SK-N-SH (cell line): ENCODE measurements around the gene PTPN23. TPM values are rescaled to one million over a fixed set of nuclear protein-coding genes. Genes with fewer than 3 reads are reported as not detected.

ENCODE experiments used
- CTCF ChIA-PET: fragments of 300-600, 350-600 bp; formaldehyde crosslinking; extraction: SDS; loops from one replicate; lab custom pipeline; 2021; lab: Yijun Ruan, JAX
- POLR2A ChIA-PET: fragments of 350-600 bp; sonication (Branson Sonifier 250); formaldehyde crosslinking; extraction: SDS; loops from one replicate; lab custom pipeline; 2020; ENCODE audit warnings: antibody characterized with exemption, inconsistent platforms; lab: Yijun Ruan, JAX
- DNase-seq: peaks from one replicate; pipeline ENCODE4 v3.0.0; 2012
- H2AFZ ChIP-seq: fragments of 200-600 bp; sonication (generic); 2 replicates; pipeline ENCODE4 v1.8.1; 2016; ENCODE audit warnings: antibody characterized with exemption, mild to moderate bottlenecking, low read depth
- H3F3A ChIP-seq: fragments of 200-600 bp; sonication (generic); replicated peaks from 2 replicates; pipeline ENCODE3; 2016; ENCODE audit warnings: antibody characterized with exemption, mild to moderate bottlenecking; ENCODE audit not compliant: insufficient read depth
- H3K27ac ChIP-seq, 2 experiments: fragments of 200-500 bp in 1 of 2; fragments of 200-600 bp in 1 of 2; sonication (Bioruptor generic) in 1 of 2; sonication (generic), shearing (Covaris generic) in 1 of 2; 2 replicates each; pipeline versions ENCODE4 v1.5.1 to v1.6.1; 2014 to 2016; ENCODE audit warnings: low read depth in 2 of 2, inconsistent platforms in 1 of 2, low read length in 1 of 2, mild to moderate bottlenecking in 1 of 2, mixed read lengths in 1 of 2
- H3K27me3 ChIP-seq: fragments of 200-600 bp; sonication (generic), shearing (Covaris generic); 2 replicates; pipeline ENCODE4 v1.6.1; 2016; ENCODE audit warnings: mixed run types; ENCODE audit not compliant: insufficient read depth
- H3K36me3 ChIP-seq, 2 experiments: fragments of 200-500 bp in 1 of 2; fragments of 200-600 bp in 1 of 2; sonication (Bioruptor generic) in 1 of 2; sonication (generic) in 1 of 2; replicated peaks in 1 of 2; 2 replicates each; pipeline versions ENCODE3 to v1.5.1; 2014 to 2016; ENCODE audit warnings: low read length in 1 of 2, mild to moderate bottlenecking in 1 of 2; ENCODE audit not compliant: insufficient read depth in 2 of 2, control insufficient read depth in 1 of 2
- H3K4me1 ChIP-seq, 2 experiments: fragments of 200-500 bp in 1 of 2; fragments of 200-600 bp in 1 of 2; sonication (Bioruptor generic) in 1 of 2; sonication (generic), shearing (Covaris generic) in 1 of 2; 2 replicates each; pipeline versions ENCODE4 v1.5.1 to v1.6.1; 2014 to 2016; ENCODE audit warnings: low read depth in 1 of 2, low read length in 1 of 2, mixed run types in 1 of 2; ENCODE audit not compliant: insufficient read depth in 2 of 2, control insufficient read depth in 1 of 2
- H3K4me2 ChIP-seq: fragments of 200-600 bp; sonication (generic), shearing (Covaris generic); 2 replicates; pipeline ENCODE4 v1.6.1; 2017; ENCODE audit warnings: mixed run types
- H3K4me3 ChIP-seq, 2 experiments: fragments of 200-500 bp in 1 of 2; fragments of 200-600 bp in 1 of 2; sonication (Bioruptor generic) in 1 of 2; sonication (generic), shearing (Covaris generic) in 1 of 2; 2 replicates each; pipeline versions ENCODE4 v1.5.1 to v1.8.1; 2014 to 2016; ENCODE audit warnings: low read depth in 2 of 2, inconsistent platforms in 1 of 2, low read length in 1 of 2, mild to moderate bottlenecking in 1 of 2, mixed read lengths in 1 of 2, moderate library complexity in 1 of 2
- H3K79me2 ChIP-seq: fragments of 200-600 bp; sonication (generic); 2 replicates; pipeline ENCODE4 v1.8.1; 2017; ENCODE audit warnings: mild to moderate bottlenecking; ENCODE audit not compliant: insufficient read depth
- H3K9ac ChIP-seq: fragments of 200-600 bp; sonication (generic); 2 replicates; pipeline ENCODE4 v1.6.1; 2017; ENCODE audit warnings: mixed run types
- H3K9me2 ChIP-seq: fragments of 200-600 bp; sonication (generic); 2 replicates; pipeline ENCODE4 v1.6.1; 2017; ENCODE audit warnings: mixed run types
- H3K9me3 ChIP-seq: fragments of 200-600 bp; sonication (generic); 2 replicates; pipeline ENCODE4 v1.6.1; 2017; ENCODE audit warnings: mixed run types, mild to moderate bottlenecking, moderate library complexity
- H4K20me1 ChIP-seq: fragments of 200-600 bp; sonication (generic); 2 replicates; pipeline ENCODE4 v1.6.1; 2017; ENCODE audit warnings: mild to moderate bottlenecking, mixed run types; ENCODE audit not compliant: insufficient read depth
- EP300 ChIP-seq, 2 experiments: IDR thresholded peaks; 2 replicates each; pipeline versions ENCODE4 v1.4.0 to v1.6.1; 2012; ENCODE audit warnings: borderline replicate concordance in 1 of 2, low read depth in 1 of 2, low read length in 1 of 2
- EZH2phosphoT487 ChIP-seq: fragments of 200-600 bp; sonication (generic); IDR thresholded peaks from 2 replicates; pipeline ENCODE4 v1.6.1; 2017; ENCODE audit warnings: low read depth, mixed run types, mild to moderate bottlenecking, antibody characterized with exemption, moderate library complexity, borderline replicate concordance
- FOXJ3 ChIP-seq: sonication (generic); formaldehyde crosslinking; IDR thresholded peaks from 2 replicates; pipeline ENCODE4 v1.5.1; 2020; ENCODE audit warnings: mild to moderate bottlenecking, missing genetic modification reagents
- GATA2 ChIP-seq: sonication (generic); formaldehyde crosslinking; IDR thresholded peaks from 2 replicates; pipeline ENCODE4 v1.5.0; 2020; ENCODE audit warnings: mild to moderate bottlenecking, missing genetic modification reagents
- MEF2A ChIP-seq: IDR thresholded peaks from 2 replicates; pipeline ENCODE4 v1.4.0; 2012; ENCODE audit warnings: low read depth, borderline replicate concordance
- POLR2AphosphoS5 ChIP-seq: IDR thresholded peaks from 2 replicates; pipeline ENCODE4 v1.6.1; 2012; ENCODE audit warnings: low read depth, low read length
- RFX5 ChIP-seq: IDR thresholded peaks from 2 replicates; pipeline ENCODE4 v1.6.1; 2012; ENCODE audit warnings: mild to moderate bottlenecking, improper control_type of control experiment, low read length
- TEAD4 ChIP-seq: IDR thresholded peaks from 2 replicates; pipeline ENCODE4 v1.4.0; 2012; ENCODE audit warnings: mild to moderate bottlenecking, borderline replicate concordance; ENCODE audit not compliant: insufficient read depth
- WGBS: methylation state at CpG from one replicate; pipeline ENCODE4 v1.1.6; 2017; ENCODE audit warnings: low lambda C conversion rate; 5-methylcytosine and 5-hydroxymethylcytosine counted together
- polyA plus RNA-seq, 3 experiments: library from polyadenylated mRNA; depleted of rRNA; stranded (reverse); fragments of >200 nt; gene quantifications; 2 replicates each; pipeline ENCODE4 v1.2.3, GENCODE V29; 2012
- TF ChIP-seq, protein P1 (sequence below): fragments of 150-350 bp; IDR thresholded peaks from 2 replicates; pipeline ENCODE4 v1.6.1; 2016; ENCODE audit warnings: mild to moderate bottlenecking, low read depth, low read length
- TF ChIP-seq, protein P2 (sequence below): IDR thresholded peaks from 2 replicates; pipeline ENCODE4 v1.6.1; 2012; ENCODE audit warnings: mild to moderate bottlenecking, low read depth, low read length, moderate library complexity

Gene PTPN23
- polyA plus RNA-seq, 1 of the 3 experiments (the other 2 are of a cell fraction), result 10.9 TPM

DNA sequence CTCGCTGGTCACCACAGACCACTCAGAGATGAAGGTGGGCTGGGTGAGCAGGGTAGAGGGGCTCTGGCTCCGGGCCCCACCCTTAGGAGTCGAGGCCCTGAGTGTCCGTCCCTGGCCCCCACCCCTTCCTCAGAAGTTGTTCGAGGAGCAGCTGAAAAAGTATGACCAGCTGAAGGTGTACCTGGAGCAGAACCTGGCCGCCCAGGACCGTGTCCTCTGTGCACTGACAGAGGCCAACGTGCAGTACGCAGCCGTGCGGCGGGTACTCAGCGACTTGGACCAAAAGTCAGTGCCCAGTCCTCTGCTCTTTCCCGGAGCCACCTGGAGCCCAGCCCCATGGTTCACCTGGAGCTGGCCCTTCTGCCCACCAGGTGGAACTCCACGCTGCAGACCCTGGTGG, 28.5 kb downstream of the PTPN23 start:
- TF ChIP-seq, protein P1, sequence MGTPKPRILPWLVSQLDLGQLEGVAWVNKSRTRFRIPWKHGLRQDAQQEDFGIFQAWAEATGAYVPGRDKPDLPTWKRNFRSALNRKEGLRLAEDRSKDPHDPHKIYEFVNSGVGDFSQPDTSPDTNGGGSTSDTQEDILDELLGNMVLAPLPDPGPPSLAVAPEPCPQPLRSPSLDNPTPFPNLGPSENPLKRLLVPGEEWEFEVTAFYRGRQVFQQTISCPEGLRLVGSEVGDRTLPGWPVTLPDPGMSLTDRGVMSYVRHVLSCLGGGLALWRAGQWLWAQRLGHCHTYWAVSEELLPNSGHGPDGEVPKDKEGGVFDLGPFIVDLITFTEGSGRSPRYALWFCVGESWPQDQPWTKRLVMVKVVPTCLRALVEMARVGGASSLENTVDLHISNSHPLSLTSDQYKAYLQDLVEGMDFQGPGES, result no peak
- no peak for TF ChIP-seq POLR2AphosphoS5
- TF ChIP-seq, protein P2, sequence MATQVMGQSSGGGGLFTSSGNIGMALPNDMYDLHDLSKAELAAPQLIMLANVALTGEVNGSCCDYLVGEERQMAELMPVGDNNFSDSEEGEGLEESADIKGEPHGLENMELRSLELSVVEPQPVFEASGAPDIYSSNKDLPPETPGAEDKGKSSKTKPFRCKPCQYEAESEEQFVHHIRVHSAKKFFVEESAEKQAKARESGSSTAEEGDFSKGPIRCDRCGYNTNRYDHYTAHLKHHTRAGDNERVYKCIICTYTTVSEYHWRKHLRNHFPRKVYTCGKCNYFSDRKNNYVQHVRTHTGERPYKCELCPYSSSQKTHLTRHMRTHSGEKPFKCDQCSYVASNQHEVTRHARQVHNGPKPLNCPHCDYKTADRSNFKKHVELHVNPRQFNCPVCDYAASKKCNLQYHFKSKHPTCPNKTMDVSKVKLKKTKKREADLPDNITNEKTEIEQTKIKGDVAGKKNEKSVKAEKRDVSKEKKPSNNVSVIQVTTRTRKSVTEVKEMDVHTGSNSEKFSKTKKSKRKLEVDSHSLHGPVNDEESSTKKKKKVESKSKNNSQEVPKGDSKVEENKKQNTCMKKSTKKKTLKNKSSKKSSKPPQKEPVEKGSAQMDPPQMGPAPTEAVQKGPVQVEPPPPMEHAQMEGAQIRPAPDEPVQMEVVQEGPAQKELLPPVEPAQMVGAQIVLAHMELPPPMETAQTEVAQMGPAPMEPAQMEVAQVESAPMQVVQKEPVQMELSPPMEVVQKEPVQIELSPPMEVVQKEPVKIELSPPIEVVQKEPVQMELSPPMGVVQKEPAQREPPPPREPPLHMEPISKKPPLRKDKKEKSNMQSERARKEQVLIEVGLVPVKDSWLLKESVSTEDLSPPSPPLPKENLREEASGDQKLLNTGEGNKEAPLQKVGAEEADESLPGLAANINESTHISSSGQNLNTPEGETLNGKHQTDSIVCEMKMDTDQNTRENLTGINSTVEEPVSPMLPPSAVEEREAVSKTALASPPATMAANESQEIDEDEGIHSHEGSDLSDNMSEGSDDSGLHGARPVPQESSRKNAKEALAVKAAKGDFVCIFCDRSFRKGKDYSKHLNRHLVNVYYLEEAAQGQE, result no peak
- no peak for TF ChIP-seq GATA2
- TF ChIP-seq TEAD4, result no peak
- no peak for DNase-seq
- Histone ChIP-seq H3K27ac (no peak overlapping the region), H3F3A (no peaks in the 10 kb centered on the region), H3K79me2 (peaks cover 13% of the 10 kb centered on the region; the same call in 1 of the 2 replicates), H3K9me2 (no peaks in the 10 kb centered on the region), H2AFZ (no peak overlapping the region), H3K9ac (no peak overlapping the region), H3K4me3 (no peak overlapping the region), H3K9me3 (no peaks in the 10 kb centered on the region), H3K36me3 (peaks cover 0 to 68% of the 10 kb centered on the region in 2 experiments), H3K4me1 (peaks cover 0 to 16% of the 10 kb centered on the region in 2 experiments; a peak in 1 of 4 replicates), H4K20me1 (peaks cover 11% of the 10 kb centered on the region; the same call in 1 of the 2 replicates), H3K4me2 (no peak overlapping the region), H3K27me3 (no peaks in the 10 kb centered on the region)
- WGBS, result 96% methylated on average over 12 of the region's 15 CpGs
- CTCF ChIA-PET, result interaction anchor here (7.1 kb wide), 1 partner anchor 11 kb away, joined by 48 read pairs; no protein-coding TSS in a partner anchor
- POLR2A ChIA-PET, result interaction anchor here (1.2 kb wide), 1 partner anchor 29 kb away, joined by 3 read pairs; the partner anchor contains the start of gene PTPN23

DNA sequence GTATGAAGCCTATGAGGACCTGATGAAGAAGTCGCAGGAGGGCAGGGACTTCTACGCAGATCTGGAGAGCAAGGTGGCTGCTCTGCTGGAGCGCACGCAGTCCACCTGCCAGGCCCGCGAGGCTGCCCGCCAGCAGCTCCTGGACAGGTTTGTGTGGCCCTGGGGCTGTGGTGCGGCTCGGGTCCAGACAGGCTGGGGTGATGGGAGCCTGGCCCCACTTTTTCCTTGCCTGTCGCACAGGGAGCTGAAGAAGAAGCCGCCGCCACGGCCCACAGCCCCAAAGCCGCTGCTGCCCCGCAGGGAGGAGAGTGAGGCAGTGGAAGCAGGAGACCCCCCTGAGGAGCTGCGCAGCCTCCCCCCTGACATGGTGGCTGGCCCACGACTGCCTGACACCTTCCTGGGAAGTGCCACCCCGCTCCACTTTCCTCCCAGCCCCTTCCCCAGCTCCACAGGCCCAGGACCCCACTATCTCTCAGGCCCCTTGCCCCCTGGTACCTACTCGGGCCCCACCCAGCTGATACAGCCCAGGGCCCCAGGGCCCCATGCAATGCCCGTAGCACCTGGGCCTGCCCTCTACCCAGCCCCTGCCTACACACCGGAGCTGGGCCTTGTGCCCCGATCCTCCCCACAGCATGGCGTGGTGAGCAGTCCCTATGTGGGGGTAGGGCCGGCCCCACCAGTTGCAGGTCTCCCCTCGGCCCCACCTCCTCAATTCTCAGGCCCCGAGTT, 29.0 kb downstream of the PTPN23 start:
- Histone ChIP-seq H3K4me3 (no peak overlapping the region), H3K36me3 (peaks cover 0 to 73% of the 10 kb centered on the region in 2 experiments), H3K4me1 (peaks cover 0 to 12% of the 10 kb centered on the region in 2 experiments; a peak in 1 of 4 replicates)
- no peak for DNase-seq
- TF ChIP-seq EZH2phosphoT487 (no peak), EP300 (IDR thresholded peaks at IDR 0.05; ENCODE audit: borderline replicate concordance in 1 of 2, low read depth in 1 of 2, low read length in 1 of 2) (no peak), MEF2A (no peak), RFX5 (no peak), FOXJ3 (CRISPR knock-in tag) (no peak)
- TF ChIP-seq, protein P2, result no peak
- TF ChIP-seq, all 33 proteins: peak for 0
- POLR2A ChIA-PET, result interaction anchor here (1.2 kb wide), 1 partner anchor 29 kb away, joined by 3 read pairs; the partner anchor contains the start of gene PTPN23
- CTCF ChIA-PET, result interaction anchor here (7.1 kb wide), 1 partner anchor 11 kb away, joined by 48 read pairs; no protein-coding TSS in a partner anchor
- no peak overlapping the region for H3K9ac ChIP-seq
- 93% methylated on average over 15 of the region's 26 CpGs for WGBS
- H4K20me1 ChIP-seq, result 0 out of 2 replicates have a peak, but pooled peaks cover 5% of the 10 kb centered on the region
- H2AFZ ChIP-seq, result no peak overlapping the region
- H3K79me2 ChIP-seq, result peaks cover 7% of the 10 kb centered on the region; the same call in 1 of the 2 replicates
- no peaks in the 10 kb centered on the region for H3K9me2 ChIP-seq
- no peaks in the 10 kb centered on the region for H3F3A ChIP-seq
- no peak overlapping the region for H3K4me2 ChIP-seq
- H3K27ac ChIP-seq, result no peak overlapping the region
- no peaks in the 10 kb centered on the region for H3K9me3 ChIP-seq
- H3K27me3 ChIP-seq, result no peaks in the 10 kb centered on the region
